Subcutaneous adipose tissue (tissue), 4 donors: Measurements from ENCODE around the gene SLC6A1. TPM values are rescaled to one million over a fixed set of nuclear protein-coding genes. Genes with fewer than 3 reads are reported as not detected.

Experiments
- total RNA-seq, 4 donors: library from RNA; depleted of rRNA; stranded (reverse); fragments of >200 nt; gene quantifications; one replicate each; pipeline ENCODE4 v1.1.0, GENCODE V29; 2016
- TF ChIP-seq, protein P1 (sequence below): fragments of 450-650 bp; IDR thresholded peaks from one replicate; pipeline ENCODE4 v1.5.1; 2016; ENCODE audit warnings: low read depth, mild to moderate bottlenecking, control low read depth, antibody characterized with exemption, moderate library complexity

Gene SLC6A1
- total RNA-seq, 4 donors from 2014 or later, result 0.44 to 2.3 (median 0.68) TPM; not detected in 1

DNA sequence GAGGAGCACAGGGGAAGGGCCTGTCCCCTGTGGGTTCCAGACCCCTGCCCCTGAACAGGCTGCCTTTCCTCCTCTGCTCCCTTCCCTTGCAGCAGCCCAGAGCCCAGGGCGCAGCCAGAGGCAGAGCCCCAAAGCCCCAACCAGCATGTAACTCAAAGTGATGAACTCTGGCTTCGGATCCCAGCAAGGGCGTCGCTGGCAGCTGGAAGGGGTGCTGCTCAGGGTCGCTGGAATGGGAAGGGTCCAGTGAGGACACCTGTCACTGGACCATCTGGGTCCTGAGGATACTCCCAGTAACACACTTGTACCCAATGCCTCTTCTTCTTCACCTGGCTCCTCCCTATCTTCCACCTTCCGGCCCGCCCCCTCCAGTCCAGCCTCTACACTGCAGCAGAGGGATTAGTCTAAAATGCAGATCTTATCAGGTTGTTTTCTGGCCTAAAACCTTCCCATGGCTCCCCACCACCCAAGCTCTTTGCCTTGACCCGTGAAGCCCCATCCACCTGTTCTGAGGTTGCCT, 64.0 kb downstream of the SLC6A1 start:
- TF ChIP-seq, protein P1, sequence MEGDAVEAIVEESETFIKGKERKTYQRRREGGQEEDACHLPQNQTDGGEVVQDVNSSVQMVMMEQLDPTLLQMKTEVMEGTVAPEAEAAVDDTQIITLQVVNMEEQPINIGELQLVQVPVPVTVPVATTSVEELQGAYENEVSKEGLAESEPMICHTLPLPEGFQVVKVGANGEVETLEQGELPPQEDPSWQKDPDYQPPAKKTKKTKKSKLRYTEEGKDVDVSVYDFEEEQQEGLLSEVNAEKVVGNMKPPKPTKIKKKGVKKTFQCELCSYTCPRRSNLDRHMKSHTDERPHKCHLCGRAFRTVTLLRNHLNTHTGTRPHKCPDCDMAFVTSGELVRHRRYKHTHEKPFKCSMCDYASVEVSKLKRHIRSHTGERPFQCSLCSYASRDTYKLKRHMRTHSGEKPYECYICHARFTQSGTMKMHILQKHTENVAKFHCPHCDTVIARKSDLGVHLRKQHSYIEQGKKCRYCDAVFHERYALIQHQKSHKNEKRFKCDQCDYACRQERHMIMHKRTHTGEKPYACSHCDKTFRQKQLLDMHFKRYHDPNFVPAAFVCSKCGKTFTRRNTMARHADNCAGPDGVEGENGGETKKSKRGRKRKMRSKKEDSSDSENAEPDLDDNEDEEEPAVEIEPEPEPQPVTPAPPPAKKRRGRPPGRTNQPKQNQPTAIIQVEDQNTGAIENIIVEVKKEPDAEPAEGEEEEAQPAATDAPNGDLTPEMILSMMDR, result no peak

DNA sequence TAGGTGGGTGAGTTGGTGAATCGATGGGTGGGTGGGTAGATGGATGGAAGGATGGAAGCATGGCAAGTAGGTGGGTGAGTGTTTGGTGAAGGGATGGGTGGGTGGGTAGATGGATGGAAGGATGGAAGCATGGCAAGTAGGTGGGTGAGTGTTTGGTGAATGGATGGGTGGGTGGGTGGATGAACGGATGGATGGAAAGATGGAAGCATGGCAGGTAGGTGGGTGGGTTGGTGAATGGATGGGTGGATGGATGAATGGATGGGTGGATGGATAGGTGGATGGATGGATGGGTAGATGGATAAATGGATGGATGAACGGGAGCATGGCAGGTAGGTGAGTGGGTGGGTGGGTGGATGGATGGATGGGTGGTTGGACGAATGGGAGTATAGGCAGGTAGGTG, 65.1 kb downstream of the SLC6A1 start:
- TF ChIP-seq, protein P1, result no peak

DNA sequence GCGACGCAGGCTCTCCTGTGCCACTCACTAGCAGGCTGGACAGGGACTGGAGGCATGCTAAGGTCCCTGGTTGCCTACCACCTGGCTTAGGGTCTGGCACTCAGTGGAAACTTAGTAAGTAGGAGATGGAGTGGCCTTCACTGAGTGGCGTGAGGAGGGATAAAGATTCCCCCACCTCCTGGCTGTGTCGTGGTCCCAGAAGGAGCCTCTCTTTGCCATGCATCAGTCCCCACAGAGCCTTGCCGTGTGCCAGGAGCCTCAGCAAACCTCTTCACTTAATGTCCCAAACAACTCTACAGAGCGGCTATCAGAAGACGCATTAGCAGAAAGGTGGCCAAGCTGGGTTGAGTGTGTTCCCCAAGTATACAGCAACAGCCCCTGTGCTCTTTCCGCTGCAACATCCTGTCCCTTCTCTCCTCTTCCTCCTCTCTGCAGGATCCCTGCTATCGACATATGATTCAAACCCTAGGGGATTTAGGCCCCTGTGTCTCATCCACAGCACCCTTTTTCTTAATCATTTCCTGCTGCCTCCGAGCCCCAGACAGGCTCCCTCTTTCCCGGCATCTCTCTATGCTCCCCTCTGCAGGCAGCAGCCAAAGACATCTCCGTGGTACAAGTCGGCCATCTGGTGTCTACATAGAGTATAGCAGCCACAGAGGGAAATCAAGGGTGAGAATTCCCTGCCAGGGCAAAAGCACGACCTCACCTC, 66.7 kb downstream of the SLC6A1 start:
- TF ChIP-seq, protein P1, result no peak

DNA sequence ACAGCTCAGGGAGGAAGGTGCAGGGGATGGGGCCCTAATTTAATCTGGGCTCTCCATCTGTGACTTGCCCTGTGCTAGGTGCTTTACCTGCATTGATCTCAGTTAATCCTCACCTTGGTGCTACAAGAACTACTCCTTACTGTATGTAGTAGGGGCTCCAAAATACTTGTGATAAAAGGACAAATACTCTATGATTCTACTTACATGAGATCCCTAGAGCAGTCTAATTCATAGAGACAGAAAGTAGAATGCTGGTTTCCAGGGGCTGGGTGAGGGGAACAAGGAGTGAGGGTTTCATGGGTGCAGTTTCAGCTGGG, 67.2 kb downstream of the SLC6A1 start:
- TF ChIP-seq, protein P1, result no peak

DNA sequence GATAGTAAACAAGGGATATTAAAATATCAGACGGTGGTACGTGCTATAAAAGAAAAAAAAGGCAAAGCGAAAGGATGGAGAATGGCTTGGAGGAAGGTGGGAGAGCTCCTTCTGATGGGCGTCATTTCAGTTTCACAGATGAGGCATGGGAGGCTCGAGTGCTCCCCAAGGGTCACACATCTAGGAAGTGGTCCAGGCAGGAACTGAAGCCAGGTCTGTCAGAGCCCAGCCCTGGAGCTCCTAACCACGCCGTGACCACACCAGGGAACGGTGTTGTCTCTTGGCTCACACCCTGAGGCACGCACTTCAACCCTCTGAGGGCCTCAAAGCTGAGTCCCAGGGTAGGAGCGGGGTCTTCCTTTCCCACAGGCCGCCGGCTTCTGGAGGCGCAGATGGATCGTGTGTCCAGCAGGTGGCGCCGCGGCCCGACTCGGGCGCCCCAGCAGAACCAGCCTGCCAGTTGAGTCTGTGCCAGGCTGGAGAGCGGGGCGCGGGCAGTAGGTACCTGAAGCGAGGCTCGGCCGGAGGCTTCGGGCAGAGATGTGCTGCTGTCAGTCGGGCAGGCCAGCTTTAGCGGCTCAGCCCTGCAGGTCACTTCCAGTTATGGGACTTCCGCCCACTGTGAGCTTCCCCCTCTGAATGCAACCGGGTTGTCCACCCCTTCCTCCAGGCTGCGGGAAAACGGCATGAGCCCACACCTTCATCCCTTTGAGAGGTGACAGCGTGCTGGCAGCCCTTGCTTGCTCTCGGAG, 68.1 kb downstream of the SLC6A1 start:
- TF ChIP-seq, protein P1, result no peak

DNA sequence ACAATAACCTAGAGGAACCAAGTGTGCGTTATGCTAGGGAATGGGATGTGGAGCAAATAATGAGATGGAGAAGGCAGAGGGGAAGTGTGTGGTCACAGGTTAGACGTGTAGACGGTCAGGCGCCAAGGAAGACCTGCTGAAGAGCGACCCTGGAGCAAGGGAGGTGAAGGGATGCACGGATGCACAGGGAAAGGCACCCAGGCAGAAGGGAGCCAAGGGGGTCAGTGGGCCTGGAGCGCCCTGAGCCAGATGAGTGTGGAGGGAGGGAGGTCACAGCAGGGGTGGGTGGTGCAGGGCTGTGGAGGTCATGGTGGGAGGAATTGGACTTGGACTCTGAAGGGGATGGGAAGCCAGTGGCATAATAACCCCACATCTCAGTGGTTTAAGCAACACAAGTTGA, 70.2 kb downstream of the SLC6A1 start:
- TF ChIP-seq, protein P1, result no peak

DNA sequence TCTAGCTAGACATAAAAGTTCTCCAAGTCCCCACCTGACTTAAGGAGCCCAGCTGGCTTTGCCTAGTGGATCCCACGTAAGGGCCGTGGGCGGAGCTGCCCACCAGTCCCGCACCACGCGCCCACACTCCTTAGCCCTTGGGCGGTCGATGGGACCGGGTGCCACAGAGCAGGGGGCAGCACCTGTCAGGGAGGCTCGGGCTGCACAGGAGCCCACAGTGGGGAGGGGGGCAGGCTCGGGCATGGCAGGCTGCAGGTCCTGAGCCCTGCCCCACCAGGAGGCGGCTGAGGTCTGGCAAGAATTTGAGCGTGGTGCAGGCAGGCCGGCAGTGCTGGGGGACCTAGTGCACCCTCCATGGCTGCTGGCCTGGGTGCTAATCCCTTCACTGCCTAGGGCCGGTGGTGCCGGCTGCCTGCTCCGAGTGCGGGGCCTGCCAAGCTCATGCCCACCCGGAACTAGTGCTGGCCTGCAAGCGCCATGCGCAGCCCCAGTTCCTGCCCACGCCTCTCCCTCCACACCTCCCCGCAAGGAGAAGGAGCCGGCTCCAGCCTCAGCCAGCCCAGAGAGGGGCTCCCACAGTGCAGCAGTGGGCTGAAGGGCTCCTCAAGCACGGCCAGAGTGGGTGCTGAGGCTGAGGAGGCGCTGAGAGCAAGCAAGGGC, 78.7 kb downstream of the SLC6A1 start:
- TF ChIP-seq, protein P1, result no peak
